ENCODE results near the gene TBL1X.

Gene TBL1X

DNA sequence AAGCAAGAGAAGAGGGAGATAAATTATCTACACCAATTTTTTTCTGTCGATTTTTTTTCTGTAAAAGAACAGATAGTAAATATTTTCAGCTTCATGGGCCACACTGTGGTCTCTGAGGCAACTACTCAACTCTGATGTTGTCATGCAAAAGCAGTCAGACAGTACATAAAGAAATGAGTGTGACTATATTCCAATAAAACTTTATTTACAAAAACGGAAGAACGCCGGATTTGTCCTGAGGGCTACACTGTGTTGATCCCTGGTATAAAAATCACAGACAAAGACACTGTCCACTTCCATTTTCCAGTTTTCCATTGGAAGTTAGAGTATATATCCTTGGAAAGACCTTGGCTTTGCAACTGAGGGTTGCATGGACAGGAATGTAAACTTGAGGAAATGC lies 282.8 kb downstream of the TBL1X start:
- TF ChIP-seq, protein P1, sequence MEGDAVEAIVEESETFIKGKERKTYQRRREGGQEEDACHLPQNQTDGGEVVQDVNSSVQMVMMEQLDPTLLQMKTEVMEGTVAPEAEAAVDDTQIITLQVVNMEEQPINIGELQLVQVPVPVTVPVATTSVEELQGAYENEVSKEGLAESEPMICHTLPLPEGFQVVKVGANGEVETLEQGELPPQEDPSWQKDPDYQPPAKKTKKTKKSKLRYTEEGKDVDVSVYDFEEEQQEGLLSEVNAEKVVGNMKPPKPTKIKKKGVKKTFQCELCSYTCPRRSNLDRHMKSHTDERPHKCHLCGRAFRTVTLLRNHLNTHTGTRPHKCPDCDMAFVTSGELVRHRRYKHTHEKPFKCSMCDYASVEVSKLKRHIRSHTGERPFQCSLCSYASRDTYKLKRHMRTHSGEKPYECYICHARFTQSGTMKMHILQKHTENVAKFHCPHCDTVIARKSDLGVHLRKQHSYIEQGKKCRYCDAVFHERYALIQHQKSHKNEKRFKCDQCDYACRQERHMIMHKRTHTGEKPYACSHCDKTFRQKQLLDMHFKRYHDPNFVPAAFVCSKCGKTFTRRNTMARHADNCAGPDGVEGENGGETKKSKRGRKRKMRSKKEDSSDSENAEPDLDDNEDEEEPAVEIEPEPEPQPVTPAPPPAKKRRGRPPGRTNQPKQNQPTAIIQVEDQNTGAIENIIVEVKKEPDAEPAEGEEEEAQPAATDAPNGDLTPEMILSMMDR (IDR thresholded peaks at IDR 0.05; ENCODE audit: low read depth, low read length), result no peak
- no peak overlapping the region for H3K4me3 ChIP-seq (ENCODE audit: low read depth, low read length)

- H3K4me3 ChIP-seq (ENCODE audit: low read depth, low read length), result no peak overlapping the region
- TF ChIP-seq, protein P1 (IDR thresholded peaks at IDR 0.05; ENCODE audit: low read depth, low read length), result no peak
Observed at GRCh38 chrX:9749146-9749692, 284.4 kb downstream of the TBL1X start.

DNA sequence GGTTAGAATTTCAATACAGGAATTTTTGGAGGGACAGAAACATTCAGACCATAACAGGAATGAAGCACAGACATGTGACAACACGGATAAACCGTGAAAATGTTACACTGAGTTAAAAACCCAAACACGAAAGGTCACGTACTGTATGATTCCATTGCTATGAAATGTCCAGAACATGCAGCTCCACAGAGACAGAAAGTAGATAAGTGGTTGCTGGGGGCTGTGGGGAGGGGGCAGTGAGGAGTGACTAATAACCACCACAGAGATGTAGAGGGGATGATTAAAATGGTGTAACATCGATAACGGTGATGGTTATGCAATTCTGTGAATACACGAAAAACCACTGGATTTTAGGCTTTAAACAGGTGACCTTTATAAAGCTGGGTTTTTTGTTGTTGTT lies 292.5 kb downstream of the TBL1X start:
- H3K4me3 ChIP-seq (ENCODE audit: low read depth, low read length), result no peak overlapping the region

GRCh38 chrX:9758021-9758638 lies 293.3 kb downstream of the TBL1X start:
- TF ChIP-seq, protein P1 (IDR thresholded peaks at IDR 0.05; ENCODE audit: low read depth, low read length), result no peak
- no peak overlapping the region for H3K4me3 ChIP-seq (ENCODE audit: low read depth, low read length)

More for the DNA sequence above, 292.5 kb downstream of the TBL1X start:
- TF ChIP-seq, protein P1 (IDR thresholded peaks at IDR 0.05; ENCODE audit: low read depth, low read length), result no peak

- no peak overlapping the region for H3K4me3 ChIP-seq (ENCODE audit: low read depth, low read length)
- TF ChIP-seq, protein P1 (IDR thresholded peaks at IDR 0.05; ENCODE audit: low read depth, low read length), result no peak
Observed at GRCh38 chrX:9759337-9759736, 294.5 kb downstream of the TBL1X start.

- H3K4me3 ChIP-seq (ENCODE audit: low read depth, low read length), result no peak overlapping the region
- TF ChIP-seq, protein P1 (IDR thresholded peaks at IDR 0.05; ENCODE audit: low read depth, low read length), result no peak
Observed at GRCh38 chrX:9765072-9765736, 300.3 kb downstream of the TBL1X start.

DNA sequence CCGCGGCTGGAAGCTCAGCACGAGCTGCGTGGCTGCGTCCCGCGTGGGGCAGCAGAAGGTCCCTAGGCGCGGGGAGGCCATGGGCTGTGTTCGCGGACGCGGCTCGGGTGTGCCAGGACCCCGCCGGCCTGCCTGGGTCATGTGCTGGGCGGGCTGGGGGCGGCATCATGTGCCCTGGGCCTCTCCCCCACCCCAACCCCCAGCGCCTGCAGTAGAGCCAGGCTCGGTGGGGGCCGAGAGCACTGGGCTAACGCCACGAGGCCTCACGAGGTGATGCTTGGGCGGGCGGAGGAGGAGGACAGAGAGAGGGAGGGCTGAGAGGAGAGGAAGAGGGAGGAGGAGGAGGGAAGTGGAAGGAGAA lies 300.9 kb downstream of the TBL1X start, which contains the start of gene GPR143:
GPR143 (minus strand) TSS at position 111 of the 361 bp plus-strand sequence; CDS start at position 81, 30 bp downstream.
- TF ChIP-seq, protein P1 (IDR thresholded peaks at IDR 0.05; ENCODE audit: low read depth, low read length), result no peak

More for the DNA sequence above, 300.9 kb downstream of the TBL1X start, which contains the start of gene GPR143:
- no peak within 1 kb of the TSS for H3K4me3 ChIP-seq (ENCODE audit: low read depth, low read length)

Data from WI38 (cell line).